ENCODE results near the gene RABGAP1L. TPM values are rescaled to one million over a fixed set of nuclear protein-coding genes. Genes with fewer than 3 reads are reported as not detected.
"Not testable (repeated sequence)": the region's sequence is repeated elsewhere in the genome, so short reads cannot be mapped to it uniquely, and the experiment has no call there.

RABGAP1L gene
- total RNA-seq, 3 donors from 2014 or later: 46.1 to 74.7 (median 59.2) TPM

GRCh38 chr1:174169342-174169741 is 10.0 kb downstream of the RABGAP1L start:
- DNase-seq: no peak
- Histone ChIP-seq H3K36me3 (ENCODE audit: low read depth) (no peaks in the 10 kb centered on the region), H3K9me3 (no peaks in the 10 kb centered on the region), H3K4me1 (ENCODE audit: low read depth) (peaks cover 10% of the 10 kb centered on the region), H3K4me3 (no peak overlapping the region)
- intact Hi-C loops (cut with DNase I, micrococcal nuclease): no loop called here
- no peak for TF ChIP-seq CTCF (IDR thresholded peaks at IDR 0.05)
- ATAC-seq: no peak

- H3K4me1 ChIP-seq (ENCODE audit: low read depth): peaks cover 2% of the 10 kb centered on the region
- no peaks in the 10 kb centered on the region for H3K36me3 ChIP-seq (ENCODE audit: low read depth)
- no peak for TF ChIP-seq CTCF (IDR thresholded peaks at IDR 0.05)
- DNase-seq (no peak), ATAC-seq (no peak)
- intact Hi-C loops (cut with DNase I, micrococcal nuclease): no loop called here
- H3K4me3 ChIP-seq: no peak overlapping the region
- H3K9me3 ChIP-seq: no peaks in the 10 kb centered on the region
These were observed 11.8 kb downstream of the RABGAP1L start for GRCh38 chr1:174171073-174171472.

GRCh38 chr1:174174461-174175329 is 15.4 kb downstream of the RABGAP1L start:
- DNase-seq (no peak), ATAC-seq (no peak)
- Histone ChIP-seq H3K36me3 (ENCODE audit: low read depth) (no peaks in the 10 kb centered on the region), H3K4me3 (no peak overlapping the region), H3K4me1 (ENCODE audit: low read depth) (no peaks in the 10 kb centered on the region), H3K9me3 (peaks cover 4% of the 10 kb centered on the region)
- intact Hi-C loops (cut with DNase I, micrococcal nuclease): no loop called here
- TF ChIP-seq CTCF (IDR thresholded peaks at IDR 0.05): no peak

GRCh38 chr1:174178459-174178858 is 19.1 kb downstream of the RABGAP1L start:
- H3K9me3 ChIP-seq; DNase-seq; H3K36me3 ChIP-seq (ENCODE audit: low read depth); H3K4me3 ChIP-seq; ATAC-seq; H3K4me1 ChIP-seq (ENCODE audit: low read depth); intact Hi-C loops (cut with DNase I, micrococcal nuclease): not testable (repeated sequence)

- DNase-seq (no peak), ATAC-seq (no peak)
- Histone ChIP-seq H3K36me3 (ENCODE audit: low read depth) (no peaks in the 10 kb centered on the region), H3K4me3 (no peak overlapping the region), H3K9me3 (peaks cover 6% of the 10 kb centered on the region), H3K4me1 (ENCODE audit: low read depth) (no peaks in the 10 kb centered on the region)
- no peak for TF ChIP-seq CTCF (IDR thresholded peaks at IDR 0.05)
- intact Hi-C loops (cut with DNase I, micrococcal nuclease): no loop called here
These were observed 30.2 kb downstream of the RABGAP1L start for GRCh38 chr1:174189428-174190062.

GRCh38 chr1:174190691-174191199 is 31.4 kb downstream of the RABGAP1L start:
- ATAC-seq: no peak
- Histone ChIP-seq H3K4me1 (ENCODE audit: low read depth) (no peaks in the 10 kb centered on the region), H3K36me3 (ENCODE audit: low read depth) (no peaks in the 10 kb centered on the region), H3K4me3 (no peak overlapping the region), H3K9me3 (peaks cover 6% of the 10 kb centered on the region)
- DNase-seq: no peak
- intact Hi-C loops (cut with DNase I, micrococcal nuclease): no loop called here
- no peak for TF ChIP-seq CTCF (IDR thresholded peaks at IDR 0.05)

Measured in mucosa of descending colon (tissue), 3 donors.